GM12878 (cell line): ENCODE results near the gene RALGDS. TPM values are rescaled to one million over a fixed set of nuclear protein-coding genes. Genes with fewer than 3 reads are reported as not detected.

Experiments used
- ATAC-seq: fragments of 200-7000 bp; cut with Tn5 transposase; 3 replicates; pipeline ENCODE4 v1.9.1; 2020; ENCODE audit warnings: mild to moderate bottlenecking, moderate library complexity
- BruUV-seq: library from RNA; stranded (reverse); fragments of 400-500 nt; replicated peaks from 2 replicates; lab custom pipeline; 2021; lab: Mats Ljungman, UMichigan
- CTCF ChIA-PET: fragments of 300-600 bp; sonication (Branson Sonifier 250); formaldehyde crosslinking; extraction: SDS; loops from one replicate; lab custom pipeline; 2021; ENCODE audit warnings: inconsistent platforms; lab: Yijun Ruan, JAX
- POLR2A ChIA-PET: fragments of 350-600 bp; formaldehyde crosslinking; extraction: SDS; loops from one replicate; lab custom pipeline; 2021; ENCODE audit warnings: inconsistent platforms; lab: Charles Lee
- RAD21 ChIA-PET: fragments of 300-600 bp; sonication (Branson Sonifier 250); formaldehyde crosslinking; loops from one replicate; lab custom pipeline; 2023; ENCODE audit warnings: antibody characterized with exemption; ENCODE audit not compliant: unreplicated experiment; lab: Charles Lee
- SMC1A ChIA-PET: fragments of 300-600 bp; sonication (Branson Sonifier 250); formaldehyde crosslinking; loops from one replicate; lab custom pipeline; 2023; ENCODE audit not compliant: unreplicated experiment, uncharacterized antibody; lab: Charles Lee
- DNase-seq: peaks from one replicate; pipeline ENCODE4 v3.0.0-alpha.2; 2011; ENCODE audit warnings: low read depth, low spot score
- FAIRE-seq: peaks from 3 replicates; lab custom pipeline; 2011; peaks lifted over from hg19 to GRCh38; lab: Jason Lieb, UNC
- H2AFZ ChIP-seq: 2 replicates; pipeline ENCODE4 v1.6.0; 2011; ENCODE audit warnings: low read depth, low read length, control low read depth; ENCODE audit not compliant: control insufficient read depth
- H3K27ac ChIP-seq: 2 replicates; pipeline ENCODE4 v1.5.1; 2011; ENCODE audit warnings: control low read depth; ENCODE audit not compliant: control insufficient read depth, insufficient read depth
- H3K27me3 ChIP-seq, 2 experiments: replicated peaks in 1 of 2; 2 replicates each; pipeline versions ENCODE4 v1.6.0 to v1.6.1; 2011; ENCODE audit warnings: low read length in 1 of 2; ENCODE audit not compliant: control insufficient read depth in 2 of 2, insufficient read depth in 2 of 2
- H3K36me3 ChIP-seq, 2 experiments: 2 replicates each; pipeline ENCODE4 v1.5.1; 2011; ENCODE audit warnings: low read length in 1 of 2; ENCODE audit not compliant: control insufficient read depth in 2 of 2, insufficient read depth in 2 of 2
- H3K4me1 ChIP-seq: 2 replicates; pipeline ENCODE4 v1.6.1; 2011; ENCODE audit warnings: mild to moderate bottlenecking, low read length, moderate library complexity, mixed read lengths; ENCODE audit not compliant: control insufficient read depth, insufficient read depth
- H3K4me2 ChIP-seq: 2 replicates; pipeline ENCODE4 v1.6.0; 2011; ENCODE audit warnings: control low read depth; ENCODE audit not compliant: control insufficient read depth, insufficient read depth
- H3K4me3 ChIP-seq: fragments of 200-600 bp; sonication (generic); 2 replicates; pipeline ENCODE4 v1.5.1; 2016
- H3K79me2 ChIP-seq: 2 replicates; pipeline ENCODE4 v1.6.0; 2011; ENCODE audit warnings: low read length; ENCODE audit not compliant: control insufficient read depth, insufficient read depth
- H3K9ac ChIP-seq: 2 replicates; pipeline ENCODE4 v1.8.0; 2011; ENCODE audit warnings: low read length, control low read depth, mixed read lengths; ENCODE audit not compliant: control insufficient read depth, insufficient read depth
- H3K9me3 ChIP-seq: replicated peaks from 3 replicates; pipeline ENCODE4 v1.5.1; 2011; ENCODE audit warnings: mild to moderate bottlenecking, low read length; ENCODE audit not compliant: control insufficient read depth, insufficient read depth
- H4K20me1 ChIP-seq: 2 replicates; pipeline ENCODE4 v1.6.0; 2011; ENCODE audit not compliant: control insufficient read depth, insufficient read depth
- NFXL1 ChIP-seq: fragments of 450-650 bp; IDR thresholded peaks from 2 replicates; pipeline ENCODE4 v1.6.1; 2017; ENCODE audit warnings: antibody characterized with exemption, mild to moderate bottlenecking, borderline replicate concordance
- NRF1 ChIP-seq: conservative IDR thresholded peaks from 2 replicates; pipeline ENCODE4 v1.6.1; 2011; ENCODE audit warnings: mild to moderate bottlenecking, low read depth, low read length, improper control_type of control experiment
- PBX3 ChIP-seq: IDR thresholded peaks from 2 replicates; pipeline ENCODE4 v1.6.1; 2011; ENCODE audit warnings: mild to moderate bottlenecking, low read depth, low read length, moderate library complexity; ENCODE audit not compliant: insufficient replicate concordance
- RELA ChIP-seq: fragments of 450-650 bp; IDR thresholded peaks from 2 replicates; pipeline ENCODE4 v1.8.0; 2014; ENCODE audit warnings: borderline replicate concordance; ENCODE audit not compliant: partially characterized antibody
- ZBTB33 ChIP-seq: fragments of 450-650 bp; IDR thresholded peaks from 2 replicates; pipeline ENCODE4 v1.6.1; 2017; ENCODE audit warnings: mild to moderate bottlenecking
- ZBTB4 ChIP-seq: fragments of 450-650 bp; formaldehyde crosslinking; IDR thresholded peaks from 2 replicates; pipeline ENCODE4 v1.4.0; 2022; ENCODE audit warnings: mild to moderate bottlenecking, moderate library complexity
- WGBS: methylation state at CpG from one replicate; pipeline ENCODE4 v1.1.6; 2016; ENCODE audit warnings: low lambda C conversion rate; ENCODE audit not compliant: insufficient replicate concordance, insufficient coverage; ENCODE audit errors: missing lambda C conversion rate; 5-methylcytosine and 5-hydroxymethylcytosine counted together
- in situ Hi-C: fragments of 300-500 bp; cut with MboI; formaldehyde crosslinking; loops from 9 replicates; pipeline ENCODE4 v1.14.3; 2018; ENCODE audit warnings: mixed read lengths
- intact Hi-C: fragments of 100-400 bp; cut with micrococcal nuclease; formaldehyde crosslinking; loops from one replicate; pipeline ENCODE4 v1.14.2; 2022; ENCODE audit not compliant: unreplicated experiment
- polyA plus RNA-seq, 11 experiments: library from polyadenylated mRNA; depleted of rRNA in 4 of 11; unstranded in 6 of 11; stranded (reverse) in 5 of 11; fragments of >200 nt; fragmentation: Nextera tagmentation in 4 of 11; fragmentation: Illumina TruSeq in 1 of 11; extraction: Ambion mirVana in 4 of 11; extraction: Trizol in 1 of 11; gene quantifications; 1 replicate in 1 of 11; 2 replicates in 10 of 11; pipeline versions ENCODE4 v1.2.1 to v1.2.3, GENCODE V29; 2011 to 2016; ENCODE audit warnings: inconsistent platforms in 2 of 11, missing spikeins in 2 of 11, low read depth in 1 of 11
- total RNA-seq, 4 experiments: library from RNA; depleted of rRNA in 3 of 4; stranded (reverse); fragments of >200 nt in 3 of 4; fragmentation: Illumina TruSeq in 1 of 4; extraction: Trizol in 1 of 4; gene quantifications; 2 replicates each; pipeline versions ENCODE4 v1.2.1 to v1.2.3, GENCODE V29; 2013 to 2021
- TF ChIP-seq, protein P1 (sequence below): fragments of 150-350 bp; IDR thresholded peaks from 2 replicates; pipeline ENCODE4 v1.6.1; 2014; ENCODE audit warnings: mild to moderate bottlenecking, low read depth, low read length
- TF ChIP-seq, protein P2 (sequence below): fragments of 450-650 bp; IDR thresholded peaks from 2 replicates; pipeline ENCODE4 v1.6.1; 2017; ENCODE audit warnings: antibody characterized with exemption, mild to moderate bottlenecking, moderate library complexity

The RALGDS gene
- total and polyA plus RNA-seq, 10 of the 15 experiments (the other 5 are each of a cell fraction or from before 2014, with no cell fraction given): 1.3 to 48.6 (median 21.2) TPM

GRCh38 chr9:133106511-133107244 lies 14.4 kb downstream of the RALGDS start:
- FAIRE-seq: no peak
- Histone ChIP-seq H3K9me3 (no peaks in the 10 kb centered on the region), H3K4me3 (no peak overlapping the region), H2AFZ (no peak overlapping the region), H3K36me3 (peaks cover 29 to 43% of the 10 kb centered on the region in 2 experiments), H4K20me1 (no peaks in the 10 kb centered on the region), H3K27ac (no peak overlapping the region), H3K4me1 (no peaks in the 10 kb centered on the region), H3K27me3 (no peaks in the 10 kb centered on the region), H3K9ac (no peak overlapping the region), H3K4me2 (no peak overlapping the region), H3K79me2 (no peaks in the 10 kb centered on the region)
- in situ Hi-C loops (loop anchor here (5.0 kb wide), 1 partner anchor 41 kb away; no protein-coding TSS in a partner anchor), intact Hi-C loops (no loop called here)
- ATAC-seq: no peak
- DNase-seq: no peak
- SMC1A ChIA-PET: interaction anchor here (1.2 to 2.1 kb wide), 4 partner anchors 11 to 40 kb away, joined by 3 to 8 read pairs (median 6); no protein-coding TSS in a partner anchor
- 84% methylated on average over 17 of the region's 17 CpGs for WGBS
- POLR2A ChIA-PET: interaction anchor here (1.0 kb wide), 2 partner anchors 9 to 37 kb away, joined by 3 to 4 read pairs; no protein-coding TSS in a partner anchor
- no TSS peak for BruUV-seq
- CTCF ChIA-PET: interaction anchor here (0.7 to 22.5 kb wide), 5 partner anchors 9 to 77 kb away, joined by 3 to 401 read pairs (median 4); no protein-coding TSS in a partner anchor
- RAD21 ChIA-PET: interaction anchor here (3.7 kb wide), 1 partner anchor 37 kb away, joined by 25 read pairs; no protein-coding TSS in a partner anchor
- no peak for TF ChIP-seq PBX3
- no peak for TF ChIP-seq RELA
- TF ChIP-seq ZBTB4 (CRISPR knock-in tag): no peak
- TF ChIP-seq ZBTB33: no peak
- no peak for TF ChIP-seq NFXL1
- TF ChIP-seq NRF1: no peak
- TF ChIP-seq, protein P1, sequence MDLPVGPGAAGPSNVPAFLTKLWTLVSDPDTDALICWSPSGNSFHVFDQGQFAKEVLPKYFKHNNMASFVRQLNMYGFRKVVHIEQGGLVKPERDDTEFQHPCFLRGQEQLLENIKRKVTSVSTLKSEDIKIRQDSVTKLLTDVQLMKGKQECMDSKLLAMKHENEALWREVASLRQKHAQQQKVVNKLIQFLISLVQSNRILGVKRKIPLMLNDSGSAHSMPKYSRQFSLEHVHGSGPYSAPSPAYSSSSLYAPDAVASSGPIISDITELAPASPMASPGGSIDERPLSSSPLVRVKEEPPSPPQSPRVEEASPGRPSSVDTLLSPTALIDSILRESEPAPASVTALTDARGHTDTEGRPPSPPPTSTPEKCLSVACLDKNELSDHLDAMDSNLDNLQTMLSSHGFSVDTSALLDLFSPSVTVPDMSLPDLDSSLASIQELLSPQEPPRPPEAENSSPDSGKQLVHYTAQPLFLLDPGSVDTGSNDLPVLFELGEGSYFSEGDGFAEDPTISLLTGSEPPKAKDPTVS: no peak
- TF ChIP-seq, protein P2, sequence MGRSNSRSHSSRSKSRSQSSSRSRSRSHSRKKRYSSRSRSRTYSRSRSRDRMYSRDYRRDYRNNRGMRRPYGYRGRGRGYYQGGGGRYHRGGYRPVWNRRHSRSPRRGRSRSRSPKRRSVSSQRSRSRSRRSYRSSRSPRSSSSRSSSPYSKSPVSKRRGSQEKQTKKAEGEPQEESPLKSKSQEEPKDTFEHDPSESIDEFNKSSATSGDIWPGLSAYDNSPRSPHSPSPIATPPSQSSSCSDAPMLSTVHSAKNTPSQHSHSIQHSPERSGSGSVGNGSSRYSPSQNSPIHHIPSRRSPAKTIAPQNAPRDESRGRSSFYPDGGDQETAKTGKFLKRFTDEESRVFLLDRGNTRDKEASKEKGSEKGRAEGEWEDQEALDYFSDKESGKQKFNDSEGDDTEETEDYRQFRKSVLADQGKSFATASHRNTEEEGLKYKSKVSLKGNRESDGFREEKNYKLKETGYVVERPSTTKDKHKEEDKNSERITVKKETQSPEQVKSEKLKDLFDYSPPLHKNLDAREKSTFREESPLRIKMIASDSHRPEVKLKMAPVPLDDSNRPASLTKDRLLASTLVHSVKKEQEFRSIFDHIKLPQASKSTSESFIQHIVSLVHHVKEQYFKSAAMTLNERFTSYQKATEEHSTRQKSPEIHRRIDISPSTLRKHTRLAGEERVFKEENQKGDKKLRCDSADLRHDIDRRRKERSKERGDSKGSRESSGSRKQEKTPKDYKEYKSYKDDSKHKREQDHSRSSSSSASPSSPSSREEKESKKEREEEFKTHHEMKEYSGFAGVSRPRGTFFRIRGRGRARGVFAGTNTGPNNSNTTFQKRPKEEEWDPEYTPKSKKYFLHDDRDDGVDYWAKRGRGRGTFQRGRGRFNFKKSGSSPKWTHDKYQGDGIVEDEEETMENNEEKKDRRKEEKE: no peak
